Measurements from ENCODE around the gene CCDC59. TPM values are rescaled to one million over a fixed set of nuclear protein-coding genes. Genes with fewer than 3 reads are reported as not detected.

Gene CCDC59
- total RNA-seq, 4 donors from 2014 or later = 23.3 to 70.4 (median 49.4) TPM

GRCh38 chr12:82319276-82319675 is 38.9 kb downstream of the CCDC59 start:
- no peaks in the 10 kb centered on the region for H3K36me3 ChIP-seq
- no peak for TF ChIP-seq CTCF (IDR thresholded peaks at IDR 0.05)
- WGBS, 2 donors = 33 to 38% methylated on average over 1 of the region's 1 CpG
- intact Hi-C loops (cut with DNase I) = no loop called here
- no peaks in the 10 kb centered on the region for H3K27me3 ChIP-seq
- no peak for DNase-seq
- no peaks in the 10 kb centered on the region for H3K4me1 ChIP-seq
- H3K9me3 ChIP-seq = no peaks in the 10 kb centered on the region
- no peak overlapping the region for H3K27ac ChIP-seq
- no peak overlapping the region for H3K4me3 ChIP-seq

- Histone ChIP-seq H3K27me3 (no peaks in the 10 kb centered on the region), H3K36me3 (no peaks in the 10 kb centered on the region), H3K9me3 (no peaks in the 10 kb centered on the region), H3K27ac (no peak overlapping the region), H3K4me3 (no peak overlapping the region), H3K4me1 (no peaks in the 10 kb centered on the region)
- DNase-seq = no peak
- WGBS, 2 donors = 20 to 31% methylated on average over 3 to 4 of the region's 8 CpGs
- intact Hi-C loops (cut with DNase I) = no loop called here
- TF ChIP-seq CTCF (IDR thresholded peaks at IDR 0.05) (no peak), POLR2A (IDR thresholded peaks at IDR 0.05) (no peak)
These were observed 43.7 kb downstream of the CCDC59 start for GRCh38 chr12:82314406-82314892.

Other genes starting within 250 kb of the CCDC59 start
- gene METTL25, start 142 bp upstream of the CCDC59 start, total RNA-seq = 10 to 100 TPM in 2 of 4 donors, 1 to 10 TPM in 2; 8.6 to 29.8 (median 9.8) TPM

All from esophagus squamous epithelium (tissue), 5 donors.